Neural cell (in vitro differentiated cells): ENCODE results near the gene IL3.

Experiments used
- CTCF ChIP-seq: fragments of 450-650 bp; IDR thresholded peaks from 2 replicates; pipeline ENCODE4 v1.5.1; 2014; ENCODE audit warnings: antibody characterized with exemption, mild to moderate bottlenecking, moderate library complexity; ENCODE audit not compliant: poor library complexity, severe bottlenecking
- RAD21 ChIP-seq: fragments of 450-650 bp; conservative IDR thresholded peaks from 2 replicates; pipeline ENCODE4 v1.6.1; 2014; ENCODE audit warnings: antibody characterized with exemption, mild to moderate bottlenecking, moderate library complexity
- REST ChIP-seq: IDR thresholded peaks from 2 replicates; pipeline ENCODE4 v1.6.1; 2012; ENCODE audit warnings: borderline replicate concordance
- TAF1 ChIP-seq: IDR thresholded peaks from 2 replicates; pipeline ENCODE4 v1.6.1; 2012; ENCODE audit warnings: low read depth

GRCh38 chr5:132110930-132111329, 50.5 kb downstream of the IL3 start:
- TF ChIP-seq RAD21 (no peak), CTCF (no peak), REST (no peak), TAF1 (no peak)
